Measurements from ENCODE around the gene LRRC27.

LRRC27 gene

GRCh38 chr10:132395704-132396493, 63.9 kb downstream of the LRRC27 start:
- no peaks in the 10 kb centered on the region for H3K36me3 ChIP-seq (replicated peaks; ENCODE audit: low read depth, low read length)
- H3K27ac ChIP-seq (ENCODE audit: low read length), result no peak overlapping the region
- H3K4me3 ChIP-seq (ENCODE audit: low read length), result peak overlapping the region; percentile 73
- H4K20me1 ChIP-seq (ENCODE audit: insufficient read depth, low read length), result 0 out of 2 replicates have a peak, but pooled peaks cover 4% of the 10 kb centered on the region
- H2AFZ ChIP-seq (ENCODE audit: low read depth, low read length), result no peak overlapping the region
- no peak for TF ChIP-seq CTCF (IDR thresholded peaks at IDR 0.05; ENCODE audit: low read depth, low read length)
- no peak for TF ChIP-seq EZH2phosphoT487 (IDR thresholded peaks at IDR 0.05; ENCODE audit: low read depth)
- peaks cover 12% of the 10 kb centered on the region for H3K79me2 ChIP-seq (ENCODE audit: low read length)
- no peaks in the 10 kb centered on the region for H3K27me3 ChIP-seq (ENCODE audit: low read depth, low read length)
- H3K9ac ChIP-seq (ENCODE audit: low read length), result peak overlapping the region; percentile 60
- no peaks in the 10 kb centered on the region for H3K9me3 ChIP-seq (ENCODE audit: insufficient read depth, low read length)
- peaks cover 12% of the 10 kb centered on the region; the same call in 1 of the 2 replicates for H3K4me1 ChIP-seq (ENCODE audit: low read length)
- H3K4me2 ChIP-seq (ENCODE audit: low read length), result peak overlapping the region; percentile 66

DNA sequence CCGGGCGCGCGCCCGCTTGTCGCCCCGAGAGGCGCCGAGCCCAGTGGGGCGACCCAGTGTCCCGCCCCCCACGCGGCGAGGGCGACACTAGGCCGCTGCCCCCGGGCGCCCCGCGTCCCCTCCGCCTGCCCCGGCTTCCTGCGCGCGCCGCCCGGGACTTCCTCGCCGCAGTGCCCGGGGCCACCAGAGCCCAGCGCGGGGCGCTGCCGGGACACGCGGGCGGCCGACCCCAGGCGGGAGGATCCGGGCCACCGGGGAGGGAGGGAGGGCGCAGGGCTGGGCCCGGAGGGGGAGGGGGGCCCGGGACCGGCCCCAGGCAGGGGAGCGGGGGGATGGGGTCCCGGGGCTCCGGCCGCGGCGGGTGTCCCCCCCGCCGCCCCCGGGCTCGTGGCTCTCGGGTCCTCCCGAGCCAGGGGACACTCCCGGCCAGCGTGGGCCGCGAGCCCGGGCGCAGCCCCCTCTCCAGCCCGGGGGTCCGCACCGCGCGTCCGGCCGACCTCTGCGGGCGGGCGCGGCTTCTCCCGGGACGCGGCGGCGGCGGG, 64.6 kb downstream of the LRRC27 start:
- H3K4me3 ChIP-seq (ENCODE audit: low read length), result peak overlapping the region; percentile 73
- H3K27ac ChIP-seq (ENCODE audit: low read length), result no peak overlapping the region; the same call in 1 of the 2 replicates
- H2AFZ ChIP-seq (ENCODE audit: low read depth, low read length), result no peak overlapping the region
- TF ChIP-seq EZH2phosphoT487 (IDR thresholded peaks at IDR 0.05; ENCODE audit: low read depth) (no peak), CTCF (IDR thresholded peaks at IDR 0.05; ENCODE audit: low read depth, low read length) (no peak)
- H3K9ac ChIP-seq (ENCODE audit: low read length), result peak overlapping the region; percentile 60
- H4K20me1 ChIP-seq (ENCODE audit: insufficient read depth, low read length), result 0 out of 2 replicates have a peak, but pooled peaks cover 4% of the 10 kb centered on the region
- peaks cover 12% of the 10 kb centered on the region; the same call in 1 of the 2 replicates for H3K4me1 ChIP-seq (ENCODE audit: low read length)
- peak overlapping the region; percentile 66 for H3K4me2 ChIP-seq (ENCODE audit: low read length)
- H3K79me2 ChIP-seq (ENCODE audit: low read length), result peaks cover 12% of the 10 kb centered on the region
- no peaks in the 10 kb centered on the region for H3K27me3 ChIP-seq (ENCODE audit: low read depth, low read length)
- no peaks in the 10 kb centered on the region for H3K9me3 ChIP-seq (ENCODE audit: insufficient read depth, low read length)
- H3K36me3 ChIP-seq (replicated peaks; ENCODE audit: low read depth, low read length), result no peaks in the 10 kb centered on the region

GRCh38 chr10:132397036-132397541, 65.1 kb downstream of the LRRC27 start, which contains the start of gene PWWP2B:
Gene PWWP2B, plus strand, starts transcription at chr10:132397200. Its CDS starts 27 bp downstream, at chr10:132397227.
- peak within 1 kb of the TSS; percentile 26 for H3K27ac ChIP-seq (ENCODE audit: low read length)
- peaks cover 12% of the 10 kb centered on the region; the same call in 1 of the 2 replicates for H3K4me1 ChIP-seq (ENCODE audit: low read length)
- H3K9ac ChIP-seq (ENCODE audit: low read length), result peak within 1 kb of the TSS; percentile 70

More at GRCh38 chr10:132397036-132397541, 65.1 kb downstream of the LRRC27 start, which contains the start of gene PWWP2B:
- H3K79me2 ChIP-seq (ENCODE audit: low read length), result peaks cover 12% of the 10 kb centered on the region
- peak within 1 kb of the TSS; percentile 78 for H3K4me2 ChIP-seq (ENCODE audit: low read length)
- H3K27me3 ChIP-seq (ENCODE audit: low read depth, low read length), result no peaks in the 10 kb centered on the region
- TF ChIP-seq EZH2phosphoT487 (IDR thresholded peaks at IDR 0.05; ENCODE audit: low read depth), result no peak
- no peak for TF ChIP-seq CTCF (IDR thresholded peaks at IDR 0.05; ENCODE audit: low read depth, low read length)
- H3K36me3 ChIP-seq (replicated peaks; ENCODE audit: low read depth, low read length), result no peaks in the 10 kb centered on the region
- 0 out of 2 replicates have a peak, but pooled peaks cover 4% of the 10 kb centered on the region for H4K20me1 ChIP-seq (ENCODE audit: insufficient read depth, low read length)
- H3K4me3 ChIP-seq (ENCODE audit: low read length), result peak within 1 kb of the TSS; percentile 88
- no peak within 1 kb of the TSS for H2AFZ ChIP-seq (ENCODE audit: low read depth, low read length)
- H3K9me3 ChIP-seq (ENCODE audit: insufficient read depth, low read length), result no peaks in the 10 kb centered on the region

All from OCI-LY3 (cell line).